NCI-H82 treated with DMSO at 0.1 percent for 48 hours (cell line): ENCODE measurements around the gene PLXNA4.

Experiments used
- DNase-seq: peaks from one replicate; lab custom pipeline; 2025; ENCODE audit not compliant: unreplicated experiment; lab: John Stamatoyannopoulos, UW

PLXNA4 gene

DNA sequence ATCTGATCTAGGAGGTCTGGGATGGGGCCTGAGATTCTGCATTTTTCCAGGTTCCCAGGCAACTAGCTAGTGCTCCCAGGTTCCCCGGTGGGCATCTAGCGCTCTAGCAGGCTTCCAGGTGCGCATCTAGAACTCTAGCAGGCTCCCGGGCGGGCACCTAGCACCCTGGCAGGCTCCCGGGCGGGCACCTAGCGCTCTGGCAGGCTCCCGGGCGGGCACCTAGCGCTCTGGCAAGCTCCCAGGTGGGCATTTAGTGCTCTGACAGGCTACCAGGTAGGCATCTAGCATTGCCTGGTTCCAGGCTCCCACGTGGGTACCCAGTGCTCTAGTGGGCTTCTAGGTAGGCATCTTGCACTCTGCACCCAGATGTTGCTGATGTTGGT lies 414.7 kb downstream of the PLXNA4 start:
- DNase-seq: no peak

DNA sequence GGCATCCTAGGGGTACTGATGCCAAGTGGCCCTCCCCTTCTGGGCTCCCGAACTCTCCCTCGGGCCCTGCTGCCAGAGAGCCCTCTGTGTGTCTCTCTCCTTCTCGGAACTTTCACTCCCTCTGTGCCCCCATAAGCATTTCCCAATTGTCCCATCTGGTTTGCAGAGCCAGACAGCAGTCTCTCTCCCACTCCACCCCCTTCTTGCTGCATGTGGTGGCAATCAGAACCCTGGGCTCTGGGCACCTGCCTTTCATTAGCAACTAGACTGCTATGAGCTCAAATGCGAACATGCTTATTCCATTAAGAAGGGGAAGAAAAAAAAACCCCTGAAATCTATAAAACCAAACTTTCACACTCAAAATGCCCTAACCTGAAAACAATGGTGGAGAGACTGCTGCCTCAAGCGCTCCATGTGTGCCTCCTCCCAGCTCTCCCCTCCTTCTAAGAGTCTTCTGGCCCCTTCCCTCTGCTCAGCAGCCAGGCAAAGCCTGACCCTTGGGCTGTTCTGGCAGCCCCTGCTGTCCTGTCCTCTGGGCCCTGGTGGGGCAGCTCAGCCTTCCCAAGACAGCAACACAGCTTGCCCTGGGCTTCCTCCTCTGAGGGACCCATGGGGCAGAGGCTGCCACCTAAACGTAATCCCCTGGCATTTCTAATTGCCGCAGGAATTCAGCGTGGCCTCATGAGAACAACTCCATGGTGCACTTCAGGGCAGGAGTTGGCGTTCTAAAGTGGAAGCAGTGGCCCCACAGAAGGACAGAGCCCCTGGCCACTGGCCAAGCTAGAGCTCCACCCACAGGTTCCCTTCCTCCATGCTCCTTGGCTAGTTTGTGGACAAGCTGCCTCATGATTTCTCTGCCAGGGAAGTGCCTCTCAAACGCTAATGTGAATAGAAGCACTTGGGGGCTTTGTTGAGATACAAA lies 415.4 kb downstream of the PLXNA4 start:
- no peak for DNase-seq

DNA sequence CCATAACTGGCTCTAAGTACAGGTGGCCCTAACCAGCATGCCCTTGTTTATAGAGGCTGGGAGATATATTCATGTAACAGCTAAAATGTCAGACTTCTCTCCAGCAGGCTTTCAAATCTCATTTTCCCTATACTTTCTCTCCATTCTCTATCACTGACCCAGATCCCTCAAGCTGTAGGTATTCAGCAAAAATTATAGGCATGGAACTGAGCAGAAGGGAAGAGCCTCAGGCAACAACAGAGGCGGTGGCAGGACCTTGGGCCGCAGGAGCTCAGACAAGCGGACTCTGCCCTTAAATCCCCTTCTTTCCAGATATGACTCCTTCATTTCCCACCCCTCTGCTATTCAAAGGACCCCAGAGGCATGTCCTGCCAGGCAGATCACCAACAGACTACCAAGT lies 417.4 kb downstream of the PLXNA4 start:
- no peak for DNase-seq

DNA sequence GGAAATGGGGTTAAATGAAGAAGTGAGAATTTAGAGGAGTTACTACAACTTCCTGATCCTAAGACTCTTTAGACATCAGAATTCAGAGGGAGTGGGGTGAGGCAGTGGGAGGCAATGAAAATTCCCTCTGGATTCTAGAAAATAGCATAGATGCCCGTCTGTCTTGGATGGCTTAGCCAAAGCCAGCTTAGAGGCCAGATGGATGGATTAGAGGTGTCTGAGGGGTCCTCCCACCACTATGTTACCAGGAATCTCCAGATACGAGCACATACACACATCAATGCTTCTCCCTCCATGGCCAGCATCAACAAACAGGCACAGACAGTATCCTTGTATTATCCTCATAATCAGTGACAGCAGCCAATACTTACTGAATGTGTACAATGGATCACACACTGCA lies 418.1 kb downstream of the PLXNA4 start:
- DNase-seq: peak; percentile 94

DNA sequence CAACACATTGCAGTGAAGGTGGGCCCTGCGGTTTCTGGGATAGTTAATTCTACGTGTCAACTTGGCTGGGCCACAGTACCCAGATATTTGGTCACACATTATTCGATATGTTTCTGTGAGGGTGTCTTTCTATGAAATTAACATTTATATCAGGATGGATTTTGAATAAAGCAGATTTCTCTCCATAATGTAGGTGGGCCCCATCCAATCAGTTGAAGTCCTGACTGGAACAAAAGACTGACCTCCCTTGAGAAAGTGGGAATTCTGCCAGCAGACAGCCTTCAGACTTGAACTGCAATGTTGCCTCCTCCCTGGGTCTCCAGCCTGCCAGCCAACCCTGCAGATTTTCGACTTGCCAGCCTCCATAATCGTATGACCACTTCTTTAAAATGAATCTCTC lies 420.6 kb downstream of the PLXNA4 start:
- no peak for DNase-seq

DNA sequence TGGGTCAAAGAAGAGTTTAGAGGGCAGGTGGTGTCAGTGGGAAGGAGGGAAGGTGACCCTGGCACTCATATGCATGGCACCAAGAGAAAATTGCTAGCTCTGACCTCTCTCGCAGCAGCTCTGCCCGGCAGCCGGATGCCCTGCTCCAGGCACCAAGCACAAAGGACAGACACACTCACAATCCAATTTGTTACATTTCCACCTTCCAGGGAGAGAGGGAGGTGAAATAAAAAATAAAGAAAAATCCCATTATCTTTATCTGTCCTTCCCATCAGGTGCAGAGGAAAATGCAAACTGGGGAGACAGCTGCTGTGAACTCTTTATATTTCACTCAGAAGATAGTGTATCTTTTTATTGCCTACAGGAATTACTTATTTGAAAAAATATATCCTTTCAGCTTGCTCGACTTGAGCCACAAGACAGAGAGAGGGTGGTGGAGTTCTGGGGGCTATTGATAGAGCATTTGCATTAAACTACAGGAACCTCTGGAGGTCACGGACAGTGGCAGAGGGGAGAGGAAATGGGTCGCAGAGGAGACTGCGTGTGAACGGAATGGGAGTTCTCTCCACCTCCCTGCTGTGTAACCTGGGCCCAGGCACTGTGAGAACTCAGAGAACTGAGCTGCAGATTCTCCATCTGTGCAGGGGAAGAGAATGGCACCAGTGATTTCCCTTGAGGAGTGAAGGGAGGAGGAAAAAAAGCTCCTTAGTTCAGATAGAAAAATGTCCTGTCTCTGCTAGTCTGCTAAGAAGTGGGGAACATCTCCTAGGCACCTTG lies 421.4 kb downstream of the PLXNA4 start:
- no peak for DNase-seq

DNA sequence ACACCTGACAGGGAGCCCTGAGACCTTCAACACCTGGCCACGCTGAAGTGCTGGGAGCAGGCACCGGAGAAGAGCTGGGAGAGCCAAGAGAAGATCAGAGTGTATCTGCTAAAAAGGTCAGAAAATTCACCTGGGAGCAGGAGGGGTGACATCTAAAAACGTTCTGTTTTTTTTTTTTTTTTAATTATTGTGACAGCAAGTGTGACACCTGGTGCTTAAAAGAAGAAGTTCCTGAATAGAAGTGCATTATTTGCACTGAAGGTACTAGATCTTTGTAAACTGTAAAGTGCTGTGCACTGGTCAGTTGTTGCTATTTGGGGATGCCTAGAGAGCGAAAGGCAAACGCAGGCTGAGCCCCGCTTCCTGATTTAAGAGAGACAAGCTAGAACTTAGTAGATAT lies 422.0 kb downstream of the PLXNA4 start:
- DNase-seq: no peak

DNA sequence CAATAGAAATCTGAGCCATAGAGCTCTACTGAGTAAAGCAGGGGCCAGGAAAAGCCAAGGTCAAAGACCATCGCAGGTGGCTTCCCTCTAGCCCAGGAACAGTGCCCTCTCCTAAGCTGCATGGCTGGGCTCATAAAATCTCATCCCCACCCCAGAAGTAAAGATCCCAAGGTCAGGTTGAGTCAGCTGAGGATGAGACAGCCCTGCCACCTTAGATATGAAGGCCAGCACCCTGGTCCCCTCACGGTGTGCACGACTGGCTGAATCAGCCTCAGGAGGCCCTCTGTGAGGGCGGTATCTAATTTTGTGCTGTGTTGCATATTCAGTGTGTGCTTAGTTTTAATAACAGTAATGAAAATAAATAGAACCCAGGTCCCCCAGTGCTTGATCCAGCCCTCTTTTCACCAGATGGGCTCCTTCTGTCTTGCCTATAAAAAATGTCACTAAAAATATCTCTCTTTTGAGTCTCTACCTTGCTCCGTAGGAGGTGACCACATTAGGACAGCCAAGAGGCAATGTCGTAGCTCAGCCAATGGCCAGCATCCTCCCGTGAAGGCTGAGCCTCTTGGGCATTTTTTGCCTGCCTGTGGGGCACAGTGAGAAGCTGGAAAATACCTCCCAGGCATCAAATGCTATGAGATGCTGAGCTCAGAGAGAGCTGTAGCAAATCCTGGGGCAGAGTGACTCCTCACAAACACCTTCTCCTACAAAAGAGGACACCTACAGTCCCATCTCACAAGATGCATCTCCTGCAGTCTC lies 424.0 kb downstream of the PLXNA4 start:
- no peak for DNase-seq

DNA sequence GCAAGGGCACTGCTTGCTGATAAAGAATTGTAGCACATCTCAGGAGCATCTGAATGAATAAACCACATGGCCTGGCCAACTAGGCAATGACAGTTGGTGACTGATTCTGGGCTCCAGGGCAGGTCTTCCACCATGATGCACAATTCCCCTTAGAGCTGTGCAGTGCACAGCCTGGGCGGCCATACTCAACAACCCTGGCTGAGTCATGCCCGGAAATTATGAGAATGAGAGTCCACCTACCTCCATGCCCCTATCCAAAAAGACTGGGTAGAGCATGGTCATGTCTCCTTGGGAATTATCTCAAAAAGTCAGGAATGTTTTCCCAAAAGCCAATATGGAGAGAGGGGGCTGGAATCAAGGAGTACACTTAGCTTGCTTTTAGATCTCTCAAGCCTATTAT lies 425.6 kb downstream of the PLXNA4 start:
- DNase-seq: no peak

DNA sequence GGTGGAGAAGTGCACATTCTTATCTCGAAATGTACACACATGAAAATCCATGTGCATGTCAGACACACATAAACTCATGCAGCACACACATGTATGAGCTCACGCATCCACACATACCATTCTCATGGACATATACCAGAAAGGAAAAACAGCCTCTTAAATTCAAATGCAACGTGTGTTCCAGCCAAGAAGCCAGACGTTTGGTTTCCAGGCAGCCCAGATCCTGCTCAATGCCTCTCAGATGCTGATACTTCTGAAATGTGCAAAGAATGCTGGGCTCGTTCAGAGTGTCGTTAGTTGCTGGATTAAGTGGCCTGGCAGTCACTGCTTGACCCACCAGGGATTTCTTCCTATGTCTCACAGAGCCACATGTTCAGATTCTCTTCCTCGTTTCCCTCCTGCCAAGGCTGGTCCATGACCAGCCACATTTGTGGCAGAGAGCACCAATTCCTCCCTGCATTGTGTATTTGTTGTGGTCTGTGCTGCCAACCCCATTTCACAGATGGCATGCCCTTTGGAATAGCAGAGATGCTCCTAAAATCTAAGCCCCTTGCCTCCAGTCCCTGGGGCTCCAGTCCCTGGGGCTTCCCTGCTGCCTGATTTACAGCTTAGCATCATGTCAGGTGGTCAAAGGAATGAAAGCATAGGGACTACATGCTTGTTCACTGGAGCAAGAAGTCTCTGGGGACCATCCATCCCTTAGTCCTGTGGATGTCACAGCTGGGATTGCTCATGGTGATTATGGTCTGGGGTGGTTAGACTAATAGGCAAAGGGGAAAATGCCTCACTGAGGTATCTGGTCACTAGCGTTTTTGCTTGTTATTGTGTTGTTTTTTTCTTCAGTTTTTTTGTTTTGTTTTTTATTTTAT lies 426.6 kb downstream of the PLXNA4 start:
- DNase-seq: peak; percentile 81

DNA sequence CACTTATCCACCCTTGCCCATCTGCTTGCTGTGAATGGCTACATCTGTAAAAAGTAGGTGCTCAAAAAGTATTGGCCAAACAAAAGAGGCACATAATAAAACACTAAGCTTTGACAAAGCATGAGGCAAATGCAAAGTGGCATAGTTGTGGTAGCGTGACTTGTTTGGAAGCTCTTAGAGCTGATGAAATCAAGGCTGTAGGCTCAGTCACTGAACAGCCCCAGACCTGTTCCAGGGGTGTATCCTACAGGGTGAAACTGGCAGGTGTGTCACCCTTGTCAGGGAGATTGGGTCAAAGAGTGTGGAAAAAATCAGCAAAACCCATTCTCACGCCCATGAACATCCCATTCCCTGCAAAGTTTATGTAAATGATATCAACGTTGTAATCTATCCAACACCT lies 427.4 kb downstream of the PLXNA4 start:
- DNase-seq: no peak

DNA sequence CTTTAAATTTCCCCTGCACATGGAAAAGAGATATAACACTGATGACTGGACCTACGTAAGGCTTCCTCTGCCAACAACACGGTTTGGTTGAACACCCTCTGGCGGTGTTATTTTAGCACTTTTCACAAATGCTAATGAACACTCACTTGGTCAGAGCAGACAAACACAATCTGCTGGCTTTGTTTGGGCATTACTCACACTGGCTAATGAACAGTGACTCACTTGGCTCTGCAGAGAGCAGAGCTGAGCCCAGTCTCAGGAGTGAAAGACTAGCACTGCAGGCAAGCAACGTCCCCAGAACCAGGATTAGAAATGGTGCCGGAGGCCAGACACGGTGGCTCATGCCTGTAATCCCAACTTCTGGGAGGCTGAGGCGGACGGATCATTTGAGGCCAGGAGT lies 430.8 kb downstream of the PLXNA4 start:
- DNase-seq: no peak

DNA sequence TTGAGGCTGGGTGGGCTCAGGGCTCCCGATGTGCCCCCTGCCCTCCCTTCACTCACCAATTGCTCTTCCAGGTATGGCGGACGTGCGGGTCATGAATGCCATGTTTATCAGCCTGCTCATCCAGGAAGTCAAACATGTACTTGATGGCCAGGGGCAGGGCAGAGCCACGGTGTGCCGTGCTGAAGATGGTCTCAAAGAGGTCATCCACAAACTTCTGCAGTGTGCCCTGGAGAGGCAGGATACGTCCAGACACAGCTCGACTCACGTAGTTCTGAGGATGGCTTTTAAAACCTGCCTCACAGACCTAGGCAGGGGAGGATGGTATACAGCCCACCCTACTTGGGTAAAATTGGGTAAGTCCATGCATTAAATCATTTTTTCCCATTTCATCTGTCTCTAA lies 431.2 kb downstream of the PLXNA4 start:
- DNase-seq: no peak

DNA sequence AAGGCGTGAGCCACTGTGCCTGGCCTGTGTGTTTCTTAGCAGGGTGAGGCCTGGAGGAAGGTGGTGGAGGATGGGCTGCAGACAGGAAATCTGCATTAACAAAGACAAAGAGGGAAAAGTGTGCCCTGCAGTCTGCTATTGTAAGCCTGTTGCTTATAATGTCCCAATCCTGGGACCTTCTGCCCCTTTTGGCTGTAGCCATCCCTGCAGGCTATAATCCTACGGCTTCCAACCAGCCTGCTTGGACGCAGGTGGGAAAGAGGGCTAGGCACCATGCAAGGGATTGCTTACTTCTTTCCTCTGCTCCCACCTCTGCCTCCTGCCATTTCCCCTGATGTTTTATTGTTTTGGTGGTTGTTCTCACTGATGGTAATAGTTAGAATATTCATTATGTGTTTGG lies 434.3 kb downstream of the PLXNA4 start:
- DNase-seq: no peak

DNA sequence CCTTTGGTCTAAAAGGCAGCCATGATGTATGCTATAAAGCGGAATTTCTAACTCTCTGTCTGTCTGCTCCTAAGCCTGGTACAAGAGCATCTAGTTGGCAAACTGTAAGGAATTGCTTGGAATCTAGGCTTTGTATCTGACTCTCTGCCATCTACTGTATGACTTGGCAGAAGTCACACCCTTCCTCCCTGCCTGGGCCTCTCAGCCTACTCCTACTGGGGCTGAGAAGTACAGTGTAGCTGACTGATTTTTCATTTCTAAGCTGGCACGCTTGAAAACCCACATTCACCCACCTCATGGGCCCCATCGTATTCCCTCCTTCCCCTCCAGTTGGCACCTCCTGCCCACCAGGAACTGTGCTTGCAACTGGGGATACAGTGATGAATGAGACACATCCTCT lies 435.2 kb downstream of the PLXNA4 start:
- no peak for DNase-seq

DNA sequence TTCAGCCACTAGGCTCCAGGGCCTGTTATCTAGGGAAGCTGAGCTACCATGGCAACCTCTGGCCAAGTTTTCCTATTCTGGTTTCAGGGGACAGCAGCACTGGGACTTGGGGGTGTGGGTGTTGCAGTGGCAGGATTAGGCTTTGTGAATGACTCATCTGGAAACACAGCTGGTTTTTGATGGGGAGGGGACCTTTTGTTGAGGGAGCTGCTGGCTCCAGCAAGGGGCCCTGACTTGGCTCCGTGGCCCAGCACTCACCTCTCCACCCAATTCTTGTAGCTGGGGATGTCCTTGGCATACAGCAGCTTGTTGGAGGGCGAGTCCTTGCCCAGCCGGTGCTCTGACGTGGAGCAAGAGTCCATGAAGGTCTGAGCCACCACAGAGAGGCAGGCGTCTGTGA lies 435.9 kb downstream of the PLXNA4 start:
- no peak for DNase-seq

DNA sequence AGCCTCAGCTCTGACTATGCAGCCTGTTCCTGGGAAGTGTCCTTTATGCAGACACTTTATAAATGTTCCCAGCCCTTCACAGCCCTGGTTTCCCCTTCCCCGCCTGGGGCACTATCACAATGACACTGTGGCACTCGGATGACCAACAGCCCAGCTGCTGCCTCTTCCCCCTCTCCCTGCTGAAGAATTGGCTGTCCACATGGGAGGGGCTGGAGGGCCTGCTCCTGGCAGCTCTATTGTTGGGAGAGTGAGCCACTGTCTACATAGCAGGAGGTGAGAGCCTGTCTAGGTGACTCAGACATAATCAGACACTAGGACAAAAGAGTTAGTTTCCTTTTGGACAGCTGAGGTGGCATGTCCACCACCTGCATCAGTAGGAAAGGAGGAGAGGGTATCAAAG lies 437.5 kb downstream of the PLXNA4 start:
- no peak for DNase-seq

DNA sequence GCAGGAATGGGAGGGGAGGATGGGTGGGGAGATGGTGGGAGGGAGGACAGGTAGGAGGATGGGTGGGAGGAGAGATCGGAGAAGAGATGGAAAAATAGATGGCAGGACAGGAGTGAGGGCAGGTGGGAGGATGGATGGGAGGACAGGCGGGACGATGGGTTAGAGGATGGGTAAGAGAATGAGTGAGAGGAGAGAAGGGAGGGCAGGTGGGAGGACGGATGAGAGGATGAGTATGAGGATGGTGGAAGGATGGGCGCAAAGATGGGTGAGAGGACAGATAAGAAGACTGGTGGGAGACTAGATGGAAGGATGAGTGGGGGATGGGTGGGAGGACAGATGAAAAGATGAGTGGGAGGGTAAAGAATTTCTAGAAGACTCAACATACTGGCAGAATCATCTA lies 438.6 kb downstream of the PLXNA4 start:
- no peak for DNase-seq

DNA sequence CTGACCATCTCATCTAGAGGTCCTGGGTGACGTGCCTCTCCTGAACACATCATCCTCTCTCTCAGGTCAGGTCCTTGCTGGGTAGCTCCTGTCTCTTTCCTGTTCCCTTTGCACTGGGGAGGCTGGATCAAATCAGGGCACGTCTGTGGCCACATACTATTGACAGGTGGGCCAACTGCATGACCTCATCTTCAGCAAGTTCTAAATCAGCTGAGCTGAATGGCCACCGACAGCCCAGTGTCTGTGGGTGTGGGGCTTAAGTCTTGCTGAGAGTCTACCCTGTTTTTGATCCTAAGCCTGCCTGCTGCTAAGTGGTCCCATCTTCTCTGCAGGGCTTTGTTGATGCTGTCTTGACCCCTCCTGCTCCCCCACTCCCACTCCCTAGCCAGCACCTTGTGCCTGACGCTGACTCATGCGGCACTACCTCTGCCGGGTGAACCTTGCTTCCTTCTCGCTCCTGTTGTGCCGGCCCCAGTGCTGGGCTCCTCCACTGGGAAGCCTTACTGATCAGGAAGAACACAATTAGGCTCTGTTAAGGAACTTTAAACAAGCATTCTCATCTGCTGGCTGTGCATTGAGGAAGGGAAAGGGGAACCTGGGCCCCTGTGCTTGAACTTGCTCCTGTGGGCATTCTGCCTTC lies 440.4 kb downstream of the PLXNA4 start:
- no peak for DNase-seq

DNA sequence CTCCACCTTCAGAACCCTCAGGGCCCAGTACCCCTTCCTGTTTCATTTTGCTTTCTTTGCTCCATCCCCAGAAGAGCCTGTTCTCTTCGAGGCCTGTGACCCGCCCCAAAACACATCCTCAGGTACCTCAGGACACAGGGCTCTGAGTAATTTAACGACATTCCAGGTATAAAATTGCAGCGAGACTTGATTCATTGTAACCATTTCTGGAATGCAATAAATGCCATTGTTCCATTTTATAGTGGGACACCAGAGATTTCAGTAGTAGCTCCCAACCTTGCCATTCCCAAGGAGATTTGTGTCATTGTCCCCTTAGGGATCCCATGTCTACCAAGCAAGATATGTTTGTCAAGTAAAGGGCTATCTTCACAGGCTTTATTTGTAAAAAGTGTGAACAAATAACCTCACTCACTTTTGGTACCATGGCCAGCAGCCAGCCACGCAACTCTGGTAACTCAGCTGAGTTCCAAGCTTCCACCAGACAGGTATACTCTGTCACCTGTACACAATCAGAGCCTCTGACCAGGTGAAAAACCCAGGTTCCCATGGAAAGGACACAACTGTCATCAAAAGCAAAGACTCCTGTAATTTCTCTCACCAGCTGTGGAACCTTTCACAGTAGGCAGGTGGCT lies 441.3 kb downstream of the PLXNA4 start:
- DNase-seq: no peak
